NT2/D1 (cell line): ENCODE measurements around the gene TMEM45A.
"Not testable (repeated sequence)": the region's sequence is repeated elsewhere in the genome, so short reads cannot be mapped to it uniquely, and the experiment has no call there.

ENCODE experiments used
- DNase-seq: peaks from one replicate; pipeline ENCODE4 v3.0.0-alpha.2; 2011; ENCODE audit warnings: low read depth, low spot score
- H3K27me3 ChIP-seq: 2 replicates; pipeline ENCODE4 v1.6.0; 2011; ENCODE audit warnings: mild to moderate bottlenecking; ENCODE audit not compliant: insufficient read length, insufficient read depth
- H3K36me3 ChIP-seq: 2 replicates; pipeline ENCODE4 v1.6.1; 2011; ENCODE audit warnings: mild to moderate bottlenecking, low read length, mixed read lengths; ENCODE audit not compliant: insufficient read depth, insufficient read length
- H3K4me1 ChIP-seq: 2 replicates; pipeline ENCODE4 v1.5.1; 2011; ENCODE audit not compliant: insufficient read depth, insufficient read length
- H3K4me3 ChIP-seq: 2 replicates; pipeline ENCODE4 v1.5.1; 2011; ENCODE audit warnings: low read depth; ENCODE audit not compliant: insufficient read length
- H3K9ac ChIP-seq: 2 replicates; pipeline ENCODE4 v1.6.0; 2011; ENCODE audit warnings: low read depth; ENCODE audit not compliant: insufficient read length
- H3K9me3 ChIP-seq: 2 replicates; pipeline ENCODE4 v1.5.1; 2011; ENCODE audit warnings: mild to moderate bottlenecking, low read length; ENCODE audit not compliant: insufficient read depth
- SUZ12 ChIP-seq: IDR thresholded peaks from 2 replicates; pipeline ENCODE4 v1.6.1; 2011; ENCODE audit not compliant: insufficient read length, insufficient read depth; ENCODE audit errors: extremely low read depth
- YY1 ChIP-seq: IDR thresholded peaks from 2 replicates; pipeline ENCODE4 v1.6.1; 2011; ENCODE audit not compliant: insufficient read length, insufficient read depth
- ZNF274 ChIP-seq: IDR thresholded peaks from 2 replicates; pipeline ENCODE4 v1.6.1; 2011; ENCODE audit warnings: mild to moderate bottlenecking, low read depth, low read length

TMEM45A gene, protein sequence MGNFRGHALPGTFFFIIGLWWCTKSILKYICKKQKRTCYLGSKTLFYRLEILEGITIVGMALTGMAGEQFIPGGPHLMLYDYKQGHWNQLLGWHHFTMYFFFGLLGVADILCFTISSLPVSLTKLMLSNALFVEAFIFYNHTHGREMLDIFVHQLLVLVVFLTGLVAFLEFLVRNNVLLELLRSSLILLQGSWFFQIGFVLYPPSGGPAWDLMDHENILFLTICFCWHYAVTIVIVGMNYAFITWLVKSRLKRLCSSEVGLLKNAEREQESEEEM

GRCh38 chr3:100492059-100493006 lies at the start of gene TMEM45A:
TSS of gene TMEM45A (plus strand) at chr3:100492619. CDS start at chr3:100555212, 62,593 bp downstream.
- no peaks in the 10 kb centered on the region for H3K4me1 ChIP-seq
- peak within 1 kb of the TSS; percentile 52 for H3K4me3 ChIP-seq
- no peaks in the 10 kb centered on the region for H3K27me3 ChIP-seq
- no peak for TF ChIP-seq SUZ12
- TF ChIP-seq ZNF274: no peak
- no peak for TF ChIP-seq YY1
- no peaks in the 10 kb centered on the region for H3K9me3 ChIP-seq
- no peaks in the 10 kb centered on the region for H3K36me3 ChIP-seq
- peak within 1 kb of the TSS; percentile 77 for H3K9ac ChIP-seq
- peak; percentile 91 for DNase-seq

DNA sequence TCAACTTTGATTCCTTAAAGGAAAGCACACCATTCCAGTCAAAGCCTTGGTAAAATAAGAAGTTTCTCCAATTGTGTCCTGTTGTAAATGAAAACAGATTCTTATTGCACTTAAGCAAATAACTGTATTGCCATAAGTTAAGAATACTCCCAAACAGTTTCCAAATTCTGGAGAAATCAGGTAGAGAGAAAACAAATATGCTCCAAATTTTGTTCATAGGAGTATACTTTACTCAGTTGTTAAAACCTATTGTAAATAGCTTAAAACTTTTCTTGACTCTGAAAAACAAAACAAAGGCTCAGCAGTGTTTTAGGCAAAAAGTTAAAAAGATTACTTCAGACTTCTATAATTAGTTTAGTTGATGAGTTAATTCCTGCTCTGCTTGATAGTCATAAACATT lies 48.7 kb upstream of the TMEM45A start:
- Histone ChIP-seq H3K36me3 (no peaks in the 10 kb centered on the region), H3K9me3 (peaks cover 56% of the 10 kb centered on the region), H3K4me1 (no peaks in the 10 kb centered on the region), H3K27me3 (no peaks in the 10 kb centered on the region), H3K4me3 (no peak overlapping the region), H3K9ac (no peak overlapping the region)
- TF ChIP-seq SUZ12 (no peak), ZNF274 (no peak), YY1 (no peak)
- no peak for DNase-seq

GRCh38 chr3:100447067-100447466 lies 45.4 kb upstream of the TMEM45A start:
- not testable (repeated sequence) for H3K4me3 ChIP-seq, DNase-seq, H3K4me1 ChIP-seq, H3K27me3 ChIP-seq, H3K9ac ChIP-seq, H3K36me3 ChIP-seq
- H3K9me3 ChIP-seq: peaks cover 56% of the 10 kb centered on the region

- TF ChIP-seq SUZ12 (no peak), YY1 (no peak), ZNF274 (no peak)
- Histone ChIP-seq H3K4me1 (no peaks in the 10 kb centered on the region), H3K36me3 (no peaks in the 10 kb centered on the region), H3K9me3 (peaks cover 48% of the 10 kb centered on the region), H3K27me3 (no peaks in the 10 kb centered on the region), H3K9ac (no peak overlapping the region), H3K4me3 (no peak overlapping the region)
- no peak for DNase-seq
Observed at GRCh38 chr3:100448079-100448478, 44.3 kb upstream of the TMEM45A start.

DNA sequence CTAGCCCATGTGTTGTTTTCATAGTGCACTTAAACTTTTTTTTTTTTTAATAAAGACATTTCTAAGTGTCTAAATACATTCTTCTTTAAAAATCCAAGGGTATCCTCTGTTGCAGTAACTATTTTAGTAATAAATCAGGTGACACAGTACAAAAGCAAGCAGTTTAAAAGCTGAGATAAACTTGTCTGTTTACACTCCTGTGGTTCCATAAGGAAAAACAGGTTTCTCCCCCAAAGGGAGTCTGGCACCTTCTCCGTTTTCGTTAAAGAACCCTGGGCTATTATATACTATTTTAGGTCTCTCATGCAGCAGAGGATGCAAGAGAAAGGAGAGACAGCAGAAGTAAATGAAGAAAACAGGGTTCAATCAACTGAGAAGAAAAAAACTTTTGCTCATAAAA lies 43.2 kb upstream of the TMEM45A start:
- H3K36me3 ChIP-seq: no peaks in the 10 kb centered on the region
- H3K4me3 ChIP-seq: no peak overlapping the region
- TF ChIP-seq YY1: no peak
- TF ChIP-seq ZNF274: no peak
- TF ChIP-seq SUZ12: no peak
- no peak for DNase-seq
- peaks cover 37% of the 10 kb centered on the region for H3K9me3 ChIP-seq
- no peak overlapping the region for H3K9ac ChIP-seq
- no peaks in the 10 kb centered on the region for H3K27me3 ChIP-seq
- no peaks in the 10 kb centered on the region for H3K4me1 ChIP-seq

DNA sequence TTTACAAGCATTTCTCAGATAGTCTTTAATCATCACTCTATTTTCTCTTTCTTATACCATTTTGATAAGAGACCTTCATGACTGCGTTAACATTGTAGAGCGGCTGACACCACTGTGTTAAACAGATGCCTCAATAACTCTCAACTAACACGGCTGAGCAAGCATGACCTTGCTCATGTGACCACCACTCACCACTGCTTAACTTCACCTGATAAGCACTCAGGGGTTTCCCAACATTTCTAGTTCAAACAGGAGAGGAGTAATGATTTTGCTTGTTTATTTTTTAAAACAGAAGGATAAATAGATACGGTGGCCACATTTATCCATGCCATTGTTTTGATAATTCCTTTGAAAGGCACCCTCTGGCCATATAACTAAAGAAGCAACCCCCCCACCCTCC lies 37.7 kb upstream of the TMEM45A start:
- TF ChIP-seq SUZ12 (no peak), ZNF274 (no peak), YY1 (no peak)
- H3K27me3 ChIP-seq: no peaks in the 10 kb centered on the region
- H3K4me3 ChIP-seq: no peak overlapping the region
- no peaks in the 10 kb centered on the region for H3K4me1 ChIP-seq
- peaks cover 12% of the 10 kb centered on the region; the same call in 1 of the 2 replicates for H3K9me3 ChIP-seq
- peaks cover 4% of the 10 kb centered on the region for H3K36me3 ChIP-seq
- no peak for DNase-seq
- no peak overlapping the region for H3K9ac ChIP-seq

GRCh38 chr3:100455841-100456550 lies 36.4 kb upstream of the TMEM45A start:
- H3K9ac ChIP-seq: no peak overlapping the region

More at GRCh38 chr3:100455841-100456550, 36.4 kb upstream of the TMEM45A start:
- TF ChIP-seq SUZ12 (no peak), ZNF274 (no peak), YY1 (no peak)
- Histone ChIP-seq H3K4me1 (no peaks in the 10 kb centered on the region), H3K4me3 (no peak overlapping the region), H3K27me3 (no peaks in the 10 kb centered on the region), H3K9me3 (peaks cover 12% of the 10 kb centered on the region; the same call in 1 of the 2 replicates), H3K36me3 (peaks cover 4% of the 10 kb centered on the region)
- DNase-seq: no peak
